HEK293 (cell line): ENCODE results near the gene RPS26.

Experiments
- CTCF ChIA-PET: fragments of 350-600 bp; formaldehyde crosslinking; extraction: SDS; loops from one replicate; lab custom pipeline; 2021; ENCODE audit warnings: antibody characterized with exemption; lab: Yijun Ruan, JAX
- POLR2A ChIA-PET: fragments of 300-600 bp; formaldehyde crosslinking; extraction: SDS; loops from one replicate; lab custom pipeline; 2020; ENCODE audit warnings: antibody characterized with exemption, inconsistent platforms; lab: Yijun Ruan, JAX
- H3K27ac ChIP-seq: fragments of 200-500 bp; sonication (Bioruptor generic); 2 replicates; pipeline ENCODE4 v1.5.1; 2014; ENCODE audit warnings: low read depth, low read length, control low read depth, inconsistent platforms; ENCODE audit errors: extremely low read depth
- H3K36me3 ChIP-seq, 2 experiments: fragments of 200-500 bp in 1 of 2; sonication (Bioruptor generic) in 1 of 2; 1 replicate in 1 of 2; 2 replicates in 1 of 2; pipeline ENCODE4 v1.5.1; 2014 to 2017; ENCODE audit warnings: inconsistent platforms in 2 of 2, low read length in 2 of 2; ENCODE audit not compliant: control insufficient read depth in 2 of 2, insufficient read depth in 1 of 2
- H3K4me1 ChIP-seq: fragments of 200-500 bp; sonication (Bioruptor generic); 2 replicates; pipeline ENCODE4 v1.5.1; 2014; ENCODE audit warnings: mild to moderate bottlenecking, low read length, inconsistent platforms; ENCODE audit not compliant: control insufficient read depth, insufficient read depth
- H3K4me3 ChIP-seq: 2 replicates; pipeline ENCODE4 v1.5.1; 2011; ENCODE audit warnings: low read depth, mild to moderate bottlenecking, control low read depth, low read length, moderate library complexity
- H3K9me3 ChIP-seq: fragments of 200-500 bp; sonication (Bioruptor generic); 2 replicates; pipeline ENCODE4 v1.5.1; 2014; ENCODE audit warnings: low read depth, low read length, inconsistent platforms; ENCODE audit not compliant: control insufficient read depth, insufficient read depth
- IKZF3 ChIP-seq: fragments of 450-650 bp; IDR thresholded peaks from 2 replicates; pipeline ENCODE4 v1.5.0; 2018; ENCODE audit warnings: missing biosample characterization, mild to moderate bottlenecking, missing genetic modification characterization, moderate library complexity
- OSR2 ChIP-seq: fragments of 450-650 bp; formaldehyde crosslinking; IDR thresholded peaks from 2 replicates; pipeline ENCODE4 v1.5.1; 2016; ENCODE audit warnings: missing biosample characterization, missing genetic modification characterization
- OVOL3 ChIP-seq: fragments of 450-650 bp; formaldehyde crosslinking; IDR thresholded peaks from 2 replicates; pipeline ENCODE4 v1.5.1; 2016; ENCODE audit warnings: missing biosample characterization, missing genetic modification characterization
- TRIM28 ChIP-seq: IDR thresholded peaks from 2 replicates; pipeline ENCODE4 v1.6.1; 2011; ENCODE audit warnings: low read length, control low read depth, borderline replicate concordance
- WT1 ChIP-seq: fragments of 450-650 bp; formaldehyde crosslinking; IDR thresholded peaks from 2 replicates; pipeline ENCODE4 v1.5.1; 2016; ENCODE audit warnings: missing biosample characterization, missing genetic modification characterization
- ZBTB17 ChIP-seq: fragments of 450-650 bp; formaldehyde crosslinking; IDR thresholded peaks from 2 replicates; pipeline ENCODE4 v1.5.1; 2016; ENCODE audit warnings: missing biosample characterization, missing genetic modification characterization
- ZBTB20 ChIP-seq: fragments of 450-650 bp; formaldehyde crosslinking; IDR thresholded peaks from 2 replicates; pipeline ENCODE4 v1.5.1; 2016; ENCODE audit warnings: missing biosample characterization, missing genetic modification characterization
- ZBTB8A ChIP-seq: fragments of 450-650 bp; formaldehyde crosslinking; IDR thresholded peaks from 2 replicates; pipeline ENCODE4 v1.5.1; 2016; ENCODE audit warnings: missing biosample characterization, missing genetic modification characterization
- ZEB2 ChIP-seq: fragments of 450-650 bp; formaldehyde crosslinking; IDR thresholded peaks from 2 replicates; pipeline ENCODE4 v1.5.1; 2016; ENCODE audit warnings: missing biosample characterization, missing genetic modification characterization
- ZFHX2 ChIP-seq: fragments of 450-650 bp; formaldehyde crosslinking; conservative IDR thresholded peaks from 2 replicates; pipeline ENCODE4 v1.5.1; 2016; ENCODE audit warnings: missing biosample characterization, missing genetic modification characterization
- ZNF10 ChIP-seq: fragments of 450-650 bp; formaldehyde crosslinking; IDR thresholded peaks from 2 replicates; pipeline ENCODE4 v1.5.1; 2017; ENCODE audit warnings: missing biosample characterization, missing genetic modification characterization
- ZNF121 ChIP-seq: fragments of 450-650 bp; formaldehyde crosslinking; IDR thresholded peaks from 2 replicates; pipeline ENCODE4 v1.5.1; 2016; ENCODE audit warnings: missing biosample characterization, missing genetic modification characterization
- ZNF560 ChIP-seq: fragments of 450-650 bp; formaldehyde crosslinking; IDR thresholded peaks from 2 replicates; pipeline ENCODE4 v1.5.1; 2017; ENCODE audit warnings: missing biosample characterization, missing genetic modification characterization, borderline replicate concordance
- ZNF571 ChIP-seq: fragments of 450-650 bp; formaldehyde crosslinking; IDR thresholded peaks from 2 replicates; pipeline ENCODE4 v1.5.0; 2017; ENCODE audit warnings: missing biosample characterization, missing genetic modification characterization
- ZNF664 ChIP-seq: fragments of 450-650 bp; formaldehyde crosslinking; IDR thresholded peaks from 2 replicates; pipeline ENCODE4 v1.5.1; 2016; ENCODE audit warnings: missing biosample characterization, missing genetic modification characterization
- ZXDB ChIP-seq: fragments of 450-650 bp; formaldehyde crosslinking; IDR thresholded peaks from 2 replicates; pipeline ENCODE4 v1.5.1; 2016; ENCODE audit warnings: missing biosample characterization, missing genetic modification characterization
- TF ChIP-seq, protein P1 (sequence below): fragments of 450-650 bp; formaldehyde crosslinking; IDR thresholded peaks from 2 replicates; pipeline ENCODE4 v1.5.1; 2016; ENCODE audit warnings: missing biosample characterization, missing genetic modification characterization
- TF ChIP-seq, protein P2 (sequence below): fragments of 450-650 bp; formaldehyde crosslinking; IDR thresholded peaks from 2 replicates; pipeline ENCODE4 v1.5.1; 2017; ENCODE audit warnings: missing biosample characterization, missing genetic modification characterization
- TF ChIP-seq, protein P3 (sequence below): fragments of 450-650 bp; formaldehyde crosslinking; IDR thresholded peaks from 2 replicates; pipeline ENCODE4 v1.5.1; 2016; ENCODE audit warnings: missing biosample characterization, missing genetic modification characterization
- TF ChIP-seq, protein P4 (sequence below): fragments of 450-650 bp; formaldehyde crosslinking; IDR thresholded peaks from 2 replicates; pipeline ENCODE4 v1.5.1; 2017; ENCODE audit warnings: missing biosample characterization, missing genetic modification characterization
- TF ChIP-seq, protein P5 (sequence below): fragments of 450-650 bp; formaldehyde crosslinking; conservative IDR thresholded peaks from 2 replicates; pipeline ENCODE4 v1.5.1; 2016; ENCODE audit warnings: low read depth, missing biosample characterization, missing genetic modification characterization

The RPS26 gene

DNA sequence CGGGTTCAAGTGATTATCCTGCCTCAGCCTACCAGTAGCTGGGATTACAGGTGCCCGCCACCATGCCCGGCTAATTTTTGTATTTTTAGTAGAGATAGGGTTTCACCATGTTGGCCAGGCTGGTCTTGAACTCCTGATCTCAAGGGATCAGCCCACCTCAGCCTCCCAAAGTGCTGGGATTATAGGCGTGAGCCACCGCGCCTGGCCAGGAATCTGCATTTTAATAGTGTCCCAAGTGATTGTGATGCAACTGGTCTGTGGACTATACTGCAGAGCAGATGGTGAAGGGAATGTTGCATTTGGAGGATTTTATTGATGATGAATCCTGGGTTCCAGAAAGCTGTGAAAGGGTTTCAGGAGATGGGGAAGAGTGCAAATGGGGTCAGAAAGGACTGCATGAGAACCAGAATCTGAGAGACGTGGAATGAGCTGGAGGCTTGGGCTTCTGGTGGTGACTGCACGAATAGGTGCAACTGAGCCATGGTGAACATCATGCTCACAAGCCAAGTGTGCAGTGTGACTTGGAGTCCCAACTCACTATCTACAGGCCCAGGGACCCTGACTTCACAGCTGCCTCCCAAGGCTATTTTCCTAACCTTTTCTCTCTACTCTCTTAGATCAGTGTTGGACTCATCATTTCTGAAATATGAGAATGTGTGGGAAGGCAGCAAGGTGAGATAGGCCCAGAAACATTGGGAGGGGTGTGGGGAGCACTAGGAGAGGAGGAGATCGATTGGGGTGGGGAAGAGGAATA is 4.5 kb downstream of the RPS26 start:
- TF ChIP-seq ZBTB20 (peak; percentile 64), ZNF10 (tag by site-specific recombination) (peak; percentile 62; the same call in 1 of the 2 replicates), ZFHX2 (tag by site-specific recombination) (peak; percentile 29; the same call in 1 of the 2 replicates)
- TF ChIP-seq, protein P1, sequence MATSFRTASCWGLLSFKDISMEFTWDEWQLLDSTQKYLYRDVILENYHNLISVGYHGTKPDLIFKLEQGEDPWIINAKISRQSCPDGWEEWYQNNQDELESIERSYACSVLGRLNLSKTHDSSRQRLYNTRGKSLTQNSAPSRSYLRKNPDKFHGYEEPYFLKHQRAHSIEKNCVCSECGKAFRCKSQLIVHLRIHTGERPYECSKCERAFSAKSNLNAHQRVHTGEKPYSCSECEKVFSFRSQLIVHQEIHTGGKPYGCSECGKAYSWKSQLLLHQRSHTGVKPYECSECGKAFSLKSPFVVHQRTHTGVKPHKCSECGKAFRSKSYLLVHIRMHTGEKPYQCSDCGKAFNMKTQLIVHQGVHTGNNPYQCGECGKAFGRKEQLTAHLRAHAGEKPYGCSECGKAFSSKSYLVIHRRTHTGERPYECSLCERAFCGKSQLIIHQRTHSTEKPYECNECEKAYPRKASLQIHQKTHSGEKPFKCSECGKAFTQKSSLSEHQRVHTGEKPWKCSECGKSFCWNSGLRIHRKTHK (tag by site-specific recombination), result no peak
- 0 out of 2 replicates have a peak, but pooled peaks cover 3% of the 10 kb centered on the region for H3K4me1 ChIP-seq
- no peak overlapping the region for H3K27ac ChIP-seq
- peaks cover 14 to 34% of the 10 kb centered on the region in 2 experiments for H3K36me3 ChIP-seq
- H3K9me3 ChIP-seq, result no peaks in the 10 kb centered on the region
- ChIA-PET POLR2A (interaction anchor here (0.7 to 4.4 kb wide), 7 partner anchors 18 to 143 kb away, joined by 3 to 36 read pairs (median 6); partner anchors contain the start of genes ESYT1, PA2G4, RPL41 and SMARCC2), CTCF (interaction anchor here (0.5 to 4.5 kb wide), 19 partner anchors 9 to 316 kb away, joined by 3 to 25 read pairs (median 6); partner anchors contain the start of genes ERBB3, PA2G4, SMARCC2 and SUOX)
- H3K4me3 ChIP-seq, result no peak overlapping the region

DNA sequence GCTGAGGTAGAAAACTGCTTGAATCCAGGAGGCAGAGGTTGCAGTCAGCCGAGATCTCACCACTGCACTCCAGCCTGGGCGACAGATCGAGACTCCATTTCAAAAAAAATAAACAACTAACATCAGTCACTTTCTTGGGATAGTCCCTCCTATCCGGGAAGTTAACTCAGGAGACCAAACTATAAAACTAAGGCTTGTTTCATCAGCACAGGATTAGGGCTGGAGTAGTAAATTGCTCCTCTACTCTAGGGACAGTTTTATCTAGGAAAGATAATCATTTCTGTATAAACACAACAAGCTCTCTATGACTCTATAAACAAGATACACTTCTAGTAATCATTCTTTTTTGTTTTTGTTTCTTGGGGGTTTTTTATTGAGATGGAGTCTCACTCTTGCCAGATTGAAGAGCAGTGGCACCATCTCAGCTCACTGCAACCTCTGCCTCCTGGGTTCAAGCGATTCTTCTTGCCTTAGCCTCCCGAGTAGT is 11.7 kb downstream of the RPS26 start:
- ChIA-PET CTCF (interaction anchor here (0.7 to 1.3 kb wide), 2 partner anchors 9 to 26 kb away, joined by 3 read pairs; no protein-coding TSS in a partner anchor), POLR2A (interaction anchor here (0.7 to 0.8 kb wide), 3 partner anchors 33 to 324 kb away, joined by 3 to 5 read pairs (median 3); partner anchors contain the start of gene CD63)
- Histone ChIP-seq H3K4me1 (no peaks in the 10 kb centered on the region), H3K27ac (peak overlapping the region; percentile 24; the same call in 1 of the 2 replicates), H3K4me3 (no peak overlapping the region), H3K9me3 (no peaks in the 10 kb centered on the region), H3K36me3 (no peaks in the 10 kb centered on the region; a peak in 1 of 3 replicates)
- TF ChIP-seq ZNF121 (tag by site-specific recombination) (0 out of 2 replicates have a peak, but pooled peaks have one; percentile 22), OSR2 (tag by site-specific recombination) (peak; percentile 36; the same call in 1 of the 2 replicates), ZEB2 (peak; percentile 44; the same call in 1 of the 2 replicates), OVOL3 (tag by site-specific recombination) (no peak), IKZF3 (peak; percentile 47; the same call in 1 of the 2 replicates), ZNF560 (tag by site-specific recombination) (no peak), TRIM28 (0 out of 2 replicates have a peak, but pooled peaks have one; percentile 23), ZNF664 (tag by site-specific recombination) (peak; percentile 73), ZBTB8A (0 out of 2 replicates have a peak, but pooled peaks have one; percentile 14), ZNF571 (tag by site-specific recombination) (no peak), WT1 (tag by site-specific recombination) (peak; percentile 26; the same call in 1 of the 2 replicates), ZBTB17 (peak; percentile 45), ZXDB (tag by site-specific recombination) (peak; percentile 49; the same call in 1 of the 2 replicates)
- TF ChIP-seq, protein P2, sequence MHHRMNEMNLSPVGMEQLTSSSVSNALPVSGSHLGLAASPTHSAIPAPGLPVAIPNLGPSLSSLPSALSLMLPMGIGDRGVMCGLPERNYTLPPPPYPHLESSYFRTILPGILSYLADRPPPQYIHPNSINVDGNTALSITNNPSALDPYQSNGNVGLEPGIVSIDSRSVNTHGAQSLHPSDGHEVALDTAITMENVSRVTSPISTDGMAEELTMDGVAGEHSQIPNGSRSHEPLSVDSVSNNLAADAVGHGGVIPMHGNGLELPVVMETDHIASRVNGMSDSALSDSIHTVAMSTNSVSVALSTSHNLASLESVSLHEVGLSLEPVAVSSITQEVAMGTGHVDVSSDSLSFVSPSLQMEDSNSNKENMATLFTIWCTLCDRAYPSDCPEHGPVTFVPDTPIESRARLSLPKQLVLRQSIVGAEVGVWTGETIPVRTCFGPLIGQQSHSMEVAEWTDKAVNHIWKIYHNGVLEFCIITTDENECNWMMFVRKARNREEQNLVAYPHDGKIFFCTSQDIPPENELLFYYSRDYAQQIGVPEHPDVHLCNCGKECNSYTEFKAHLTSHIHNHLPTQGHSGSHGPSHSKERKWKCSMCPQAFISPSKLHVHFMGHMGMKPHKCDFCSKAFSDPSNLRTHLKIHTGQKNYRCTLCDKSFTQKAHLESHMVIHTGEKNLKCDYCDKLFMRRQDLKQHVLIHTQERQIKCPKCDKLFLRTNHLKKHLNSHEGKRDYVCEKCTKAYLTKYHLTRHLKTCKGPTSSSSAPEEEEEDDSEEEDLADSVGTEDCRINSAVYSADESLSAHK, result peak; percentile 57; the same call in 1 of the 2 replicates
- TF ChIP-seq, protein P3, sequence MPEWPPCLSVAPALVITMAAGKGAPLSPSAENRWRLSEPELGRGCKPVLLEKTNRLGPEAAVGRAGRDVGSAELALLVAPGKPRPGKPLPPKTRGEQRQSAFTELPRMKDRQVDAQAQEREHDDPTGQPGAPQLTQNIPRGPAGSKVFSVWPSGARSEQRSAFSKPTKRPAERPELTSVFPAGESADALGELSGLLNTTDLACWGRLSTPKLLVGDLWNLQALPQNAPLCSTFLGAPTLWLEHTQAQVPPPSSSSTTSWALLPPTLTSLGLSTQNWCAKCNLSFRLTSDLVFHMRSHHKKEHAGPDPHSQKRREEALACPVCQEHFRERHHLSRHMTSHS (tag by site-specific recombination), result no peak
- TF ChIP-seq, protein P4, sequence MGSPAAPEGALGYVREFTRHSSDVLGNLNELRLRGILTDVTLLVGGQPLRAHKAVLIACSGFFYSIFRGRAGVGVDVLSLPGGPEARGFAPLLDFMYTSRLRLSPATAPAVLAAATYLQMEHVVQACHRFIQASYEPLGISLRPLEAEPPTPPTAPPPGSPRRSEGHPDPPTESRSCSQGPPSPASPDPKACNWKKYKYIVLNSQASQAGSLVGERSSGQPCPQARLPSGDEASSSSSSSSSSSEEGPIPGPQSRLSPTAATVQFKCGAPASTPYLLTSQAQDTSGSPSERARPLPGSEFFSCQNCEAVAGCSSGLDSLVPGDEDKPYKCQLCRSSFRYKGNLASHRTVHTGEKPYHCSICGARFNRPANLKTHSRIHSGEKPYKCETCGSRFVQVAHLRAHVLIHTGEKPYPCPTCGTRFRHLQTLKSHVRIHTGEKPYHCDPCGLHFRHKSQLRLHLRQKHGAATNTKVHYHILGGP (tag by site-specific recombination), result peak; percentile 97
- TF ChIP-seq, protein P5, sequence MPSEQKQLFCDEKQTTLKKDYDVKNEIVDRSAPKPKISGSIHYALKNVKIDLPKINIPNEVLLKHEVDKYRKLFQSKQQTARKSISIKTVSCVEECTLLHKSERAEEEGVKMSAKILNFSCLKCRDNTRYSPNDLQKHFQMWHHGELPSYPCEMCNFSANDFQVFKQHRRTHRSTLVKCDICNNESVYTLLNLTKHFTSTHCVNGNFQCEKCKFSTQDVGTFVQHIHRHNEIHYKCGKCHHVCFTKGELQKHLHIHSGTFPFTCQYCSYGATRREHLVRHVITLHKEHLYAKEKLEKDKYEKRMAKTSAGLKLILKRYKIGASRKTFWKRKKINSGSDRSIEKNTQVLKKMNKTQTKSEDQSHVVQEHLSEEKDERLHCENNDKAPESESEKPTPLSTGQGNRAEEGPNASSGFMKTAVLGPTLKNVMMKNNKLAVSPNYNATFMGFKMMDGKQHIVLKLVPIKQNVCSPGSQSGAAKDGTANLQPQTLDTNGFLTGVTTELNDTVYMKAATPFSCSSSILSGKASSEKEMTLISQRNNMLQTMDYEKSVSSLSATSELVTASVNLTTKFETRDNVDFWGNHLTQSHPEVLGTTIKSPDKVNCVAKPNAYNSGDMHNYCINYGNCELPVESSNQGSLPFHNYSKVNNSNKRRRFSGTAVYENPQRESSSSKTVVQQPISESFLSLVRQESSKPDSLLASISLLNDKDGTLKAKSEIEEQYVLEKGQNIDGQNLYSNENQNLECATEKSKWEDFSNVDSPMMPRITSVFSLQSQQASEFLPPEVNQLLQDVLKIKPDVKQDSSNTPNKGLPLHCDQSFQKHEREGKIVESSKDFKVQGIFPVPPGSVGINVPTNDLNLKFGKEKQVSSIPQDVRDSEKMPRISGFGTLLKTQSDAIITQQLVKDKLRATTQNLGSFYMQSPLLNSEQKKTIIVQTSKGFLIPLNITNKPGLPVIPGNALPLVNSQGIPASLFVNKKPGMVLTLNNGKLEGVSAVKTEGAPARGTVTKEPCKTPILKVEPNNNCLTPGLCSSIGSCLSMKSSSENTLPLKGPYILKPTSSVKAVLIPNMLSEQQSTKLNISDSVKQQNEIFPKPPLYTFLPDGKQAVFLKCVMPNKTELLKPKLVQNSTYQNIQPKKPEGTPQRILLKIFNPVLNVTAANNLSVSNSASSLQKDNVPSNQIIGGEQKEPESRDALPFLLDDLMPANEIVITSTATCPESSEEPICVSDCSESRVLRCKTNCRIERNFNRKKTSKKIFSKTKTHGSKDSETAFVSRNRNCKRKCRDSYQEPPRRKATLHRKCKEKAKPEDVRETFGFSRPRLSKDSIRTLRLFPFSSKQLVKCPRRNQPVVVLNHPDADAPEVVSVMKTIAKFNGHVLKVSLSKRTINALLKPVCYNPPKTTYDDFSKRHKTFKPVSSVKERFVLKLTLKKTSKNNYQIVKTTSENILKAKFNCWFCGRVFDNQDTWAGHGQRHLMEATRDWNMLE (tag by site-specific recombination), result 0 out of 2 replicates have a peak, but pooled peaks have one; percentile 21
